Activated T-cell treated with anti-CD3 and anti-CD28 coated beads, Interleukin-2, amount 50 U/mL, for 24 hours (primary cell): ENCODE data around the gene ZNF493.

Experiments used
- DNase-seq: peaks from one replicate; pipeline ENCODE4 v3.0.0-alpha.2; 2020
- H3K27ac Mint-ChIP-seq: 2 replicates; pipeline ENCODE4 v1.8.0; 2020; ENCODE audit warnings: mild to moderate bottlenecking, mixed read lengths
- H3K27me3 Mint-ChIP-seq: 2 replicates; pipeline ENCODE4 v1.8.0; 2020; ENCODE audit warnings: mixed read lengths
- H3K36me3 Mint-ChIP-seq: 2 replicates; pipeline ENCODE4 v1.8.0; 2020; ENCODE audit warnings: low read depth, mixed read lengths
- H3K4me1 Mint-ChIP-seq: 2 replicates; pipeline ENCODE4 v1.8.0; 2020; ENCODE audit warnings: low read depth, mixed read lengths
- H3K4me3 Mint-ChIP-seq: 2 replicates; pipeline ENCODE4 v1.8.0; 2020; ENCODE audit warnings: mild to moderate bottlenecking, moderate library complexity, mixed read lengths
- H3K9me3 Mint-ChIP-seq: 2 replicates; pipeline ENCODE4 v1.8.0; 2020; ENCODE audit warnings: mixed read lengths

Gene ZNF493

DNA sequence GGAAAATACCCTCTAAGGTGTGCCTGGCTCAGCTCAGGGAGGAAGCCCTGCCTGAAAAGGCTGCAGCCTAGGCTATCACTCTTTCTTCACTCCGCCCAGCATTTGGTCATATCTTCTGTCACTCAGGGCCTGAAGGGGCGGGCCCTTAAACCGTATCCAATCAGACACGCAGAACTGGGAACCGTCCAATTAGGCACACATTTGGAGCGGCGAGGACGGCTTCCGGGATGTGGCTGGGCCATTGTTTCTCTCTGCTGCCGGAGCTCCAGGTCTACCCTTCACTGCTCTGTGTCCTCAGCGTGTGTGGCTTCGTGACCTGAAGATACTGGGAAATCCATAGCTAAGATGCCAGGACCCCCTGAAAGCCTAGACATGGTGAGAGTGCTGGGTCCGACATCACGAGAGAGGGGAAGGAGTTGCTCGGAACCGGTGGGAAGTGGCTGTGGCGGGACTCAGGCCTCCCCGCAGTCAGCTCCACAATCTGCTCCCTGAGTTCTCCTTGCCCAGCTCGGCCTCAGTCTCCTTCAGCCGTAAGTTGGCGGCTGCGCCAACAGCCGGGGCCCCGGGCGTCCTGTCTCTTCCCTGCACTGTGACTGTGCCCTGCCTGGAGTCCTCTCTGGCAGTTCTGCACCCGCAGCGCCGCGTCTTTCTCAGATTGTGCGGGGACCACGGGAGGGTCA is at the start of gene ZNF493:
Gene ZNF493 (plus strand): TSS at position 241 of the 680 bp plus-strand sequence. CDS start 105 bp downstream, at position 346.
- peak within 1 kb of the TSS; percentile 93 for H3K27ac Mint-ChIP-seq
- peaks cover 24% of the 10 kb centered on the region for H3K9me3 Mint-ChIP-seq
- H3K4me1 Mint-ChIP-seq: peaks cover 29% of the 10 kb centered on the region
- DNase-seq: peak; percentile 90
- H3K27me3 Mint-ChIP-seq: no peaks in the 10 kb centered on the region
- H3K4me3 Mint-ChIP-seq: peak within 1 kb of the TSS; percentile 97
- peaks cover 58% of the 10 kb centered on the region for H3K36me3 Mint-ChIP-seq

GRCh38 chr19:21352830-21353229 is 44.1 kb upstream of the ZNF493 start:
- peaks cover 20% of the 10 kb centered on the region for H3K9me3 Mint-ChIP-seq
- no peak overlapping the region for H3K4me3 Mint-ChIP-seq
- no peaks in the 10 kb centered on the region for H3K27me3 Mint-ChIP-seq
- peaks cover 1% of the 10 kb centered on the region for H3K36me3 Mint-ChIP-seq
- peaks cover 3% of the 10 kb centered on the region for H3K4me1 Mint-ChIP-seq
- no peak for DNase-seq
- H3K27ac Mint-ChIP-seq: no peak overlapping the region

DNA sequence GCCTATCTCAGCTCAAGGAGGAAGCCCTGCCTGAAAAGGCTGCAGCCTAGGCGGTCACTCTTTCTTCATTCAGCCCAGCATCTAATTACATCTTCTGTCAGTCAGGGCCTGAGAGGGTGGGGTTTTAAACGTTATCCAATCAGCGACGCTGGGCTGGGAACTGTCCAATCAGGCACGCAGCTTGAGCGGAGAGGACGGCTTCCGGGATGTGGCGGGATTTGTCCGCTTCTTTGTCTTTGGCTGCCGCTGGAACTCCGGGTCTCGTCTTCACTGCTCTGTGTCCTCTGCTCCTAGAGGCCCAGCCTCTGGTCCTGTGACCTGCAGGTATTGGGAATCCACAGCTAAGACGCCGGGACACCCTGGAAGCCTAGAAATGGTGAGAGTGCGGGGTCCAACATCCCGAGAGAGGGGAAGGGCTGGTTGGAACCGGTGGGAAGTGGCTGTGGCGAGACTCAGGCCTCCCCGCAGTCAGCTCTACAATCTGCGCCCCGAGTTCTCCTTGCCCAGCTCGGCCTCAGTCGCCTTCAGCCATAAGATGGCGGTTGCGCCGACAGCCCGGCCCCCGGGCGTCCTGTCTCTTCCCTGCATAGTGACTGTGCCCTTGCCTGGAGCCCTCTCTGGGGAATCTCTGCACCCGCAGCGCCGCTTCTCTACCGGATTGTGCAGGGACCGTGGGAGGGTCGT is 38.0 kb upstream of the ZNF493 start, which contains the start of gene ZNF738:
Gene ZNF738 (plus strand): TSS at position 233 of the 684 bp plus-strand sequence. CDS start 141 bp downstream, at position 374.
- Mint-ChIP-seq H3K27ac (peak within 1 kb of the TSS; percentile 98), H3K27me3 (no peaks in the 10 kb centered on the region), H3K9me3 (peaks cover 2% of the 10 kb centered on the region), H3K4me3 (peak within 1 kb of the TSS; percentile 100), H3K36me3 (peaks cover 47% of the 10 kb centered on the region), H3K4me1 (peaks cover 9% of the 10 kb centered on the region)
- peak; percentile 86 for DNase-seq

GRCh38 chr19:21362291-21362690 is 34.6 kb upstream of the ZNF493 start:
- no peak overlapping the region for H3K27ac Mint-ChIP-seq
- no peak overlapping the region for H3K4me3 Mint-ChIP-seq
- H3K4me1 Mint-ChIP-seq: peaks cover 9% of the 10 kb centered on the region
- peaks cover 78% of the 10 kb centered on the region for H3K36me3 Mint-ChIP-seq
- DNase-seq: no peak
- H3K27me3 Mint-ChIP-seq: no peaks in the 10 kb centered on the region
- peaks cover 5% of the 10 kb centered on the region for H3K9me3 Mint-ChIP-seq

GRCh38 chr19:21383980-21384582 is 12.9 kb upstream of the ZNF493 start:
- peaks cover 62% of the 10 kb centered on the region for H3K36me3 Mint-ChIP-seq
- no peak overlapping the region for H3K27ac Mint-ChIP-seq
- H3K9me3 Mint-ChIP-seq: peaks cover 72% of the 10 kb centered on the region
- no peak overlapping the region for H3K4me3 Mint-ChIP-seq
- no peaks in the 10 kb centered on the region for H3K27me3 Mint-ChIP-seq
- no peaks in the 10 kb centered on the region for H3K4me1 Mint-ChIP-seq
- DNase-seq: no peak

GRCh38 chr19:21396121-21396520 is 812 bp upstream of the ZNF493 start:
- Mint-ChIP-seq H3K27ac (no peak overlapping the region), H3K9me3 (peaks cover 30% of the 10 kb centered on the region), H3K36me3 (peaks cover 56% of the 10 kb centered on the region), H3K27me3 (no peaks in the 10 kb centered on the region), H3K4me1 (peaks cover 28% of the 10 kb centered on the region), H3K4me3 (no peak overlapping the region)
- DNase-seq: no peak

- peak overlapping the region; percentile 54 for H3K4me3 Mint-ChIP-seq
- no peak for DNase-seq
- H3K4me1 Mint-ChIP-seq: peaks cover 42% of the 10 kb centered on the region
- H3K36me3 Mint-ChIP-seq: peaks cover 72% of the 10 kb centered on the region
- H3K9me3 Mint-ChIP-seq: peaks cover 24% of the 10 kb centered on the region
- no peaks in the 10 kb centered on the region for H3K27me3 Mint-ChIP-seq
- no peak overlapping the region for H3K27ac Mint-ChIP-seq
Observed at GRCh38 chr19:21398851-21399250, 1.9 kb downstream of the ZNF493 start.

DNA sequence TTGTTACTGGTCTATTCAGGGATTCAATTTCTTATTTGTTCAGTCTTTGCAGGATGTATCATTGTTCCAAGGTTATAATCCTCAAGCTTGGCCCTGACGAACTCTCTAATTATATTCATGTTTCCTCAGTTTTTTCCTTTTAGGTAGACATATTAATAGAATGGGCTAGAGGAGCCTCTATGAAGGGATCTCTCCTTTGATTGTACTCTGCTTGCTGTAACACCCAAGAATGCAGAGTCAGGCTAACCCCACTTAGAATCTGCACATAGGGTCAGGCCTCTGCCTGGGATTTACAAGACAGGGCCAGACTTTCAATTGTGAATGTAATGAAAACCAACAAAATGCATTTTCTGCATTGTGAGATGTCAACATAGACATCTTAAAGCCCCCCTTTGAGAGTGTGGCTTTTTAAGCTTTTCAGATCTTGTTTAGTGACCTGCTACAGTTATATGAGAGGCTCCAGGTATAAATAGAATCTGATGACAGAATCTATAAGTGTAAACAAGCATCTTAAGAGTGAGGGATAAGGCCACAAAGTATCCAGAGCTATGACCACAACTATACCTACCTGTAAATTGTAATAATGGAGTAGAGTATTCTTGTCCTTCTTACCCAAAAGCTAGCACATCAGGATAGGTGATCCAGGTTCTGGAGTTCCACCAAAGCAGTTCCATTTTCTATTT is 5.5 kb downstream of the ZNF493 start:
- Mint-ChIP-seq H3K9me3 (peaks cover 32% of the 10 kb centered on the region), H3K4me1 (peaks cover 40% of the 10 kb centered on the region), H3K27me3 (no peaks in the 10 kb centered on the region)

DNA sequence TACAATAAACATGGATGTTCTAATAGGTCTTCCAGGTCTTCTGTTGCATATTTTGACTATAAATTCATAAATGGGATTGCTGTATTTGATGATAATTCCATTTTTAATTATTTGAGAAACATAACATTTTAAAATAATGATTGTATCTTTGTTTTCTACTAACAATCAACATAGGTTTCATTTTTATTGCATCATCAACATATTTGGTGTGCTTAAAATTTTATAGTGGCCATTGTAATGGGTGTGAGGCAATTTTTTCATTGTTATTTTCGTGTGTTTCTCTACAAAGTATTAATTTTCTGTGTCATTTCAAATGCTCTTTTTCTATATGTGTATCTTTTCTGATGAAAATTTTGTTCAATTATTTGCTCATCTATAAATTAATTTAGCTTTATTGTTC is 13.2 kb downstream of the ZNF493 start:
- Mint-ChIP-seq H3K9me3 (peaks cover 48% of the 10 kb centered on the region), H3K27ac (no peak overlapping the region), H3K27me3 (no peaks in the 10 kb centered on the region), H3K36me3 (peaks cover 98% of the 10 kb centered on the region), H3K4me1 (no peaks in the 10 kb centered on the region), H3K4me3 (no peak overlapping the region)
- no peak for DNase-seq

More for the DNA sequence above, 5.5 kb downstream of the ZNF493 start:
- Mint-ChIP-seq H3K36me3 (peaks cover 97% of the 10 kb centered on the region), H3K4me3 (no peak overlapping the region), H3K27ac (no peak overlapping the region)
- no peak for DNase-seq

GRCh38 chr19:21422244-21422643 is 25.3 kb downstream of the ZNF493 start:
- DNase-seq: no peak
- H3K4me3 Mint-ChIP-seq: no peak overlapping the region
- H3K27me3 Mint-ChIP-seq: no peaks in the 10 kb centered on the region
- no peak overlapping the region for H3K27ac Mint-ChIP-seq
- peaks cover 86% of the 10 kb centered on the region for H3K36me3 Mint-ChIP-seq
- no peaks in the 10 kb centered on the region for H3K4me1 Mint-ChIP-seq
- H3K9me3 Mint-ChIP-seq: peaks cover 72% of the 10 kb centered on the region

DNA sequence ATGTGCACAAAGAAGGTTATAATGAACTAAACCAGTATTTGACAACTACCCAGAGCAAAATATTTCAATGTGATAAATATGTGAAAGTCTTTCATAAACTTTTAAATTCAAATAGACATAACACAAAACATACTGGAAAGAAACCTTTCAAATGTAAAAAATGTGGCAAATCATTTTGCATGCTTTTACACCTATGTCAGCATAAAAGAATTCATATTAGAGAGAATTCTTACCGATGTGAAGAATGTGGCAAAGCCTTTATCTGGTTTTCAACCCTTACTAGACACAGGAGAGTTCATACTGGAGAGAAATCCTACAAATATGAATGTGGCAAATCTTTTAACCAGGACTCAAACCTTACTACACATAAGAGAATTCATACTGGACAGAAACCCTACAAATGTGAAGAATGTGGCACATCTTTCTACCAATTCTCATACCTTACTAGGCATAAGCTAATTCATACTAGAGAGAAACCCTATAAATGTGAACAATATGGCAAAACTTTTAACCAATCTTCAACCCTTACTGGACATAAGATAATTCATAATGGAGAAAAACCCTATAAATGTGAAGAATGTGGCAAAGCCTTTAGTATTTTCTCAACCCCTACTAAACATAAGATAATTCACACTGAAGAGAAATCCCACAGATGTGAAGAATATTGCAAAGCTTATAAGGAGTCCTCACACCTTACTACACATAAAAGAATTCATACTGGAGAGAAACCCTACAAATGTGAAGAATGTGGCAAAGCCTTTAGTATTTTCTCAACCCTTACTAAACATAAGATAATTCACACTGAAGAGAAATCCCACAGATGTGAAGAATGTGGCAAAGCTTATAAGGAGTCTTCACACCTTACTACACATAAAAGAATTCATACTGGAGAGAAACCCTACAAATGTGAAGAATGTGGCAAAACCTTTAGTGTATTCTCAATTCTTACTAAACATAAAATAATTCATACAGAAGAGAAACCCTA is 26.4 kb downstream of the ZNF493 start:
- Mint-ChIP-seq H3K36me3 (peaks cover 75% of the 10 kb centered on the region), H3K4me1 (no peaks in the 10 kb centered on the region), H3K27me3 (no peaks in the 10 kb centered on the region), H3K4me3 (no peak overlapping the region), H3K9me3 (peaks cover 63% of the 10 kb centered on the region), H3K27ac (no peak overlapping the region)
- DNase-seq: no peak

- no peak for DNase-seq
- peaks cover 13% of the 10 kb centered on the region for H3K36me3 Mint-ChIP-seq
- H3K4me1 Mint-ChIP-seq: no peaks in the 10 kb centered on the region
- peaks cover 53% of the 10 kb centered on the region for H3K9me3 Mint-ChIP-seq
- H3K27me3 Mint-ChIP-seq: no peaks in the 10 kb centered on the region
- H3K27ac Mint-ChIP-seq: no peak overlapping the region
- no peak overlapping the region for H3K4me3 Mint-ChIP-seq
Observed at GRCh38 chr19:21430675-21431074, 33.7 kb downstream of the ZNF493 start.

GRCh38 chr19:21432590-21432989 is 35.7 kb downstream of the ZNF493 start:
- no peaks in the 10 kb centered on the region for H3K4me1 Mint-ChIP-seq
- H3K36me3 Mint-ChIP-seq: peaks cover 11% of the 10 kb centered on the region
- no peak overlapping the region for H3K4me3 Mint-ChIP-seq
- H3K27me3 Mint-ChIP-seq: no peaks in the 10 kb centered on the region
- H3K27ac Mint-ChIP-seq: no peak overlapping the region
- no peak for DNase-seq
- peaks cover 50% of the 10 kb centered on the region for H3K9me3 Mint-ChIP-seq
